MM.1S (cell line): ENCODE data around the gene THAP2.

Source experiments
- DNase-seq: peaks from one replicate; pipeline ENCODE4 v3.0.0-alpha.2; 2015
- H2AFZ ChIP-seq: fragments of 300-600 bp; sonication (generic); 2 replicates; pipeline ENCODE4 v1.6.0; 2016; ENCODE audit warnings: antibody characterized with exemption, low read length
- H3F3A ChIP-seq: fragments of 300-600 bp; sonication (generic); 2 replicates; pipeline ENCODE4 v1.6.1; 2016; ENCODE audit warnings: mild to moderate bottlenecking, antibody characterized with exemption, low read length, moderate library complexity, mixed read lengths; ENCODE audit not compliant: insufficient read depth
- H3K27ac ChIP-seq: fragments of 300-600 bp; sonication (generic); 2 replicates; pipeline ENCODE4 v1.5.1; 2016; ENCODE audit warnings: mild to moderate bottlenecking, low read length
- H3K27me3 ChIP-seq: fragments of 300-600 bp; sonication (generic); replicated peaks from 2 replicates; pipeline ENCODE4 v1.6.0; 2016; ENCODE audit warnings: low read length; ENCODE audit not compliant: insufficient read depth
- H3K36me3 ChIP-seq: fragments of 300-600 bp; sonication (generic); replicated peaks from 2 replicates; pipeline ENCODE4 v1.6.1; 2016; ENCODE audit warnings: mild to moderate bottlenecking, low read length, mixed read lengths; ENCODE audit not compliant: insufficient read depth
- H3K4me1 ChIP-seq: fragments of 300-600 bp; sonication (generic); 2 replicates; pipeline ENCODE4 v1.6.1; 2016; ENCODE audit warnings: low read length, mixed read lengths
- H3K4me2 ChIP-seq: fragments of 300-600 bp; sonication (generic); 2 replicates; pipeline ENCODE4 v1.6.0; 2016; ENCODE audit warnings: low read depth, low read length
- H3K4me3 ChIP-seq: fragments of 300-600 bp; sonication (generic); 2 replicates; pipeline ENCODE4 v1.5.1; 2016; ENCODE audit warnings: low read length, mixed read lengths
- H3K79me2 ChIP-seq: fragments of 300-600 bp; sonication (generic); 2 replicates; pipeline ENCODE4 v1.6.1; 2016; ENCODE audit warnings: mixed run types, low read length, mixed read lengths
- H3K9ac ChIP-seq: fragments of 300-600 bp; sonication (generic); 2 replicates; pipeline ENCODE4 v1.6.1; 2016; ENCODE audit warnings: low read length, mixed read lengths
- H3K9me2 ChIP-seq: fragments of 300-600 bp; sonication (generic); replicated peaks from 2 replicates; pipeline ENCODE4 v1.6.1; 2016; ENCODE audit warnings: mild to moderate bottlenecking, low read length, mixed read lengths; ENCODE audit not compliant: insufficient read depth
- H3K9me3 ChIP-seq: fragments of 300-600 bp; sonication (generic); replicated peaks from 2 replicates; pipeline ENCODE4 v1.6.1; 2016; ENCODE audit warnings: mild to moderate bottlenecking, low read length, mixed read lengths; ENCODE audit not compliant: insufficient read depth
- H4K20me1 ChIP-seq: fragments of 300-600 bp; sonication (generic); 2 replicates; pipeline ENCODE4 v1.6.1; 2016; ENCODE audit warnings: mild to moderate bottlenecking, low read length, moderate library complexity, mixed read lengths; ENCODE audit not compliant: insufficient read depth
- EZH2 ChIP-seq: fragments of 300-600 bp; sonication (generic); optimal IDR thresholded peaks from 2 replicates; pipeline ENCODE3; 2017; ENCODE audit warnings: low read depth, mild to moderate bottlenecking, antibody characterized with exemption, low read length, mixed read lengths
- EZH2phosphoT487 ChIP-seq: fragments of 300-600 bp; sonication (generic); IDR thresholded peaks from 2 replicates; pipeline ENCODE4 v1.6.1; 2018; ENCODE audit warnings: antibody characterized with exemption, low read length
- TF ChIP-seq, protein P1 (sequence below): fragments of 300-600 bp; sonication (generic); IDR thresholded peaks from 2 replicates; pipeline ENCODE4 v1.5.1; 2016; ENCODE audit warnings: antibody characterized with exemption, low read length, mixed read lengths

THAP2 gene

DNA sequence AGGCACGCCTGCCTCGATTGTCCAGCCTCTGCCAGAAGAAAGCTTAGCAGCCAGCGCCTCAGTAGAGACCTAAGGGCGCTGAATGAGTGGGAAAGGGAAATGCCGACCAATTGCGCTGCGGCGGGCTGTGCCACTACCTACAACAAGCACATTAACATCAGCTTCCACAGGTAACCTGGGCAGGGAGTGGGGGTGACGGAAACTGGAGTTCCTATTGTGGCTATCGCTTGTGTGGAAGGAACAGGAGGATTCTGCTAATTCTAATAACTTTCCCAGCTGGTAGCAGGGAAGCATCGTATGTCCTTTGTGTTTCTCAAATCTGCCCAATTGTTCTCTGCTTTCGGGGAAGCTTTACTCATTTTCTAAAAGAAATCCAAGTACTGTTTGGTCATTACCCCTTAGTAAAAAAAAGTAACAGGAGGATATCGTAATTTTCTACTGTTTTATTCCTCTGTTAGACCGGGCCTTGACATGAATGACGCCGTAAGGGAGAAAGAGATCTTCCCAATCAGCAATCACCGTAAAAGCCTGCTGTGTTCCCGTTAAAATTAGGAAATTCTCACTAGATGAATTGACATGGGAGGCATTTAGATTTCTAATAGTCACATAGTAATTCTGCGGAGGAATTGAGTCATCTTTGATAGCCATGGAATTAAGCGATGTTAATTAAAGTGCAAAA is 449 bp downstream of the THAP2 start:
- Histone ChIP-seq H3K9me2 (no peaks in the 10 kb centered on the region), H3K9me3 (no peaks in the 10 kb centered on the region), H3K27me3 (no peaks in the 10 kb centered on the region), H3K4me2 (peak overlapping the region; percentile 77), H3K79me2 (peaks cover 66% of the 10 kb centered on the region), H3F3A (peaks cover 25% of the 10 kb centered on the region), H3K9ac (peak overlapping the region; percentile 69), H4K20me1 (peaks cover 4% of the 10 kb centered on the region; the same call in 1 of the 2 replicates), H3K4me1 (0 out of 2 replicates have a peak, but pooled peaks cover 13% of the 10 kb centered on the region), H2AFZ (peak overlapping the region; percentile 83), H3K27ac (peak overlapping the region; percentile 80), H3K4me3 (peak overlapping the region; percentile 85), H3K36me3 (peaks cover 5% of the 10 kb centered on the region; the same call in 1 of the 2 replicates)
- DNase-seq = no peak
- TF ChIP-seq EZH2 (no peak), EZH2phosphoT487 (no peak)
- TF ChIP-seq, protein P1, sequence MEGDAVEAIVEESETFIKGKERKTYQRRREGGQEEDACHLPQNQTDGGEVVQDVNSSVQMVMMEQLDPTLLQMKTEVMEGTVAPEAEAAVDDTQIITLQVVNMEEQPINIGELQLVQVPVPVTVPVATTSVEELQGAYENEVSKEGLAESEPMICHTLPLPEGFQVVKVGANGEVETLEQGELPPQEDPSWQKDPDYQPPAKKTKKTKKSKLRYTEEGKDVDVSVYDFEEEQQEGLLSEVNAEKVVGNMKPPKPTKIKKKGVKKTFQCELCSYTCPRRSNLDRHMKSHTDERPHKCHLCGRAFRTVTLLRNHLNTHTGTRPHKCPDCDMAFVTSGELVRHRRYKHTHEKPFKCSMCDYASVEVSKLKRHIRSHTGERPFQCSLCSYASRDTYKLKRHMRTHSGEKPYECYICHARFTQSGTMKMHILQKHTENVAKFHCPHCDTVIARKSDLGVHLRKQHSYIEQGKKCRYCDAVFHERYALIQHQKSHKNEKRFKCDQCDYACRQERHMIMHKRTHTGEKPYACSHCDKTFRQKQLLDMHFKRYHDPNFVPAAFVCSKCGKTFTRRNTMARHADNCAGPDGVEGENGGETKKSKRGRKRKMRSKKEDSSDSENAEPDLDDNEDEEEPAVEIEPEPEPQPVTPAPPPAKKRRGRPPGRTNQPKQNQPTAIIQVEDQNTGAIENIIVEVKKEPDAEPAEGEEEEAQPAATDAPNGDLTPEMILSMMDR = no peak

DNA sequence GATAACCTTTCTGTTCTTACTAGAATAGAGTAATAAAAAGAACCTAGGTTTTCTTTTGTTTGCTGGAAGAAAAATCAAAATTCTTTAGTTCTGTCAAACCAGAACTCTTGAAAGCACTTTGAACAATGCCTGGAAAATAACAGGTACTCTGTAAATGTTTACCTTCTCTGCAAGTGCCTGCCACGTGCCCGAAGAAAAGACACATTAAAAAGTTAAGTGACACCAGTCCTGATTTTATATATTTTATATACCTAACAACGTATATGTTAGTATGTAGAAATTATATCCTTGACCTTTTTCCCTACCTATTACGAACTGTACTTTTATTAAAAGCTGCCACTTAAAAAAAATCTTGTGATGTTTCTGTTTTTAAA is 976 bp downstream of the THAP2 start:
- peak overlapping the region; percentile 69 for H3K9ac ChIP-seq
- no peaks in the 10 kb centered on the region for H3K9me3 ChIP-seq
- no peaks in the 10 kb centered on the region for H3K9me2 ChIP-seq
- H3K36me3 ChIP-seq = peaks cover 4% of the 10 kb centered on the region; the same call in 1 of the 2 replicates
- no peak for TF ChIP-seq EZH2phosphoT487
- H3F3A ChIP-seq = peaks cover 25% of the 10 kb centered on the region
- H3K27me3 ChIP-seq = no peaks in the 10 kb centered on the region
- peak; percentile 13 for DNase-seq
- peak overlapping the region; percentile 77 for H3K4me2 ChIP-seq
- H4K20me1 ChIP-seq = peaks cover 4% of the 10 kb centered on the region; the same call in 1 of the 2 replicates
- peak overlapping the region; percentile 80; the same call in 1 of the 2 replicates for H3K27ac ChIP-seq
- peak overlapping the region; percentile 83 for H2AFZ ChIP-seq
- H3K79me2 ChIP-seq = peaks cover 61% of the 10 kb centered on the region
- H3K4me3 ChIP-seq = peak overlapping the region; percentile 85
- H3K4me1 ChIP-seq = 0 out of 2 replicates have a peak, but pooled peaks cover 13% of the 10 kb centered on the region

DNA sequence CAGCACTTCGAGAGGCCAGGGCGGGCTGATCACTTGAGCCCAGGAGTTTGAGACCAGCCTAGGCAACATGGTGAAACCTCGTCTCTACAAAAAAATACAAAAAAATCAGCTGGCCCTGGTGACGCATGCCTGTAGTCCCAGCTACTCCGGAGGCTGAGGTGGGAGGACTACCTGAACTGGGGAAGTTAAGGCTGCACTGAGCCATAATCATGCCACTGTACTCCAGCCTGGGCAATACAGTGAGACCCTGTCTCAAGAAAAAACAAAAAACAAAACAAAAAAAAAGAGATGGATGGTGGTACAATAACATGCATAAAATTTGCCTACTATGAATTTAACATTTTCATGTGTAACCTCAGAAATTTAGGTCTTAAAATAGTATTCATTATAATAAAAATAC is 2.2 kb downstream of the THAP2 start:
- peak overlapping the region; percentile 77; the same call in 1 of the 2 replicates for H3K4me2 ChIP-seq
- TF ChIP-seq, protein P1 = no peak
- TF ChIP-seq EZH2phosphoT487 (no peak), EZH2 (no peak)
- peaks cover 4% of the 10 kb centered on the region; the same call in 1 of the 2 replicates for H4K20me1 ChIP-seq
- no peak overlapping the region for H3K9ac ChIP-seq
- no peak for DNase-seq
- no peaks in the 10 kb centered on the region for H3K9me2 ChIP-seq
- peaks cover 25% of the 10 kb centered on the region for H3F3A ChIP-seq
- 0 out of 2 replicates have a peak, but pooled peaks cover 13% of the 10 kb centered on the region for H3K4me1 ChIP-seq
- no peaks in the 10 kb centered on the region for H3K27me3 ChIP-seq
- H3K27ac ChIP-seq = no peak overlapping the region
- H2AFZ ChIP-seq = no peak overlapping the region
- H3K36me3 ChIP-seq = no peaks in the 10 kb centered on the region
- H3K4me3 ChIP-seq = no peak overlapping the region; the same call in 1 of the 2 replicates
- no peaks in the 10 kb centered on the region for H3K9me3 ChIP-seq
- peaks cover 50% of the 10 kb centered on the region for H3K79me2 ChIP-seq

DNA sequence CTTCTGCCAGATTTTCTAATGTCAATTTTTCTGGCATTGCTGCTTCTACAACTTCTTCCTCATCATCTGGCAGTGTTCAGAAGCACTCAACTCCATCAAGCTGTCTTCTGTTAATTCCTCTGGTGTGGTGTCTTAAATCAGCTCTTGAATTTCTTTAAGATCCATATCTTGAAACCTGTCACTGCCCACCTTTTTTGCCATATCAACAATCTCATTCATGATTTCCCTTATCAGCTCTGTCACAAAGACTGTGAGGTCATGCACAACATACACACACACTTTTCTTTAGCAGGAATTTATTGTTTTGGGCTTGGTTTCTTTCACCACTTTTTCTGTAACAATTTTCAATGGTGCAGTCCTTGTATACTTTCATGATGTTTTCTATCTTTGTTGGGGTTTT is 7.2 kb downstream of the THAP2 start:
- Histone ChIP-seq H2AFZ (no peak overlapping the region), H3K9ac (no peak overlapping the region), H3K4me2 (no peak overlapping the region)

More for the DNA sequence above, 7.2 kb downstream of the THAP2 start:
- 0 out of 2 replicates have a peak, but pooled peaks cover 1% of the 10 kb centered on the region for H3K4me1 ChIP-seq
- TF ChIP-seq EZH2 = no peak
- TF ChIP-seq, protein P1 = no peak
- no peak for TF ChIP-seq EZH2phosphoT487
- H3K9me3 ChIP-seq = no peaks in the 10 kb centered on the region
- H4K20me1 ChIP-seq = no peaks in the 10 kb centered on the region
- no peaks in the 10 kb centered on the region for H3K27me3 ChIP-seq
- no peaks in the 10 kb centered on the region for H3K9me2 ChIP-seq
- peaks cover 6% of the 10 kb centered on the region for H3K79me2 ChIP-seq
- no peak for DNase-seq
- H3K36me3 ChIP-seq = no peaks in the 10 kb centered on the region
- no peaks in the 10 kb centered on the region for H3F3A ChIP-seq
- no peak overlapping the region for H3K27ac ChIP-seq
- no peak overlapping the region for H3K4me3 ChIP-seq
